HPDE6-E6E7 (cell line): ENCODE results near the gene MPHOSPH9.
"Not testable (repeated sequence)": the region's sequence is repeated elsewhere in the genome, so short reads cannot be mapped to it uniquely, and the experiment has no call there.

Source experiments
- DNase-seq: peaks from one replicate; pipeline ENCODE4 v3.0.0; 2011; ENCODE audit warnings: missing footprints; ENCODE audit errors: extremely low spot score

Gene MPHOSPH9

DNA sequence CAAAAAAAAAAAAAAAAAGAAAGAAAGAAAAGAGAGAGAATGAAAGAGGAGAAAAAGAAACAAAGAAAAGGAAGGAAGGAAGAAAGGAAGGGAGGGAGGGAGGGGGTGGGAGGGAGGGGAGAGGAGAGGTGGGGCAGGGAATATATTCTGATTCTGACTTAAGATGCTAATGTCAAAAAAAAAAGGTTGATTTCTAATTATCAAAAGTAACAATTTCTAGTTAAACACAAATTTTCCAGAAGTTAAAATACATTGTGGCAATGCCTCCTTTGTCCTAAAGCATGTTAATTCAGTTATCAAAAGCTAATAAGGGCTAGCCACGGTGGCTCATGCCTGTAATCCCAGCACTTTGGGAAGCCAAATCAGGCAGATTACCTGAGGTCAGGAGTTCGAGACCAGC is 7.5 kb downstream of the MPHOSPH9 start:
- no peak for DNase-seq

- no peak for DNase-seq
These were observed 9.7 kb downstream of the MPHOSPH9 start for GRCh38 chr12:123223241-123223668.

- DNase-seq: not testable (repeated sequence)
These were observed 25.1 kb downstream of the MPHOSPH9 start for GRCh38 chr12:123207815-123208214.

DNA sequence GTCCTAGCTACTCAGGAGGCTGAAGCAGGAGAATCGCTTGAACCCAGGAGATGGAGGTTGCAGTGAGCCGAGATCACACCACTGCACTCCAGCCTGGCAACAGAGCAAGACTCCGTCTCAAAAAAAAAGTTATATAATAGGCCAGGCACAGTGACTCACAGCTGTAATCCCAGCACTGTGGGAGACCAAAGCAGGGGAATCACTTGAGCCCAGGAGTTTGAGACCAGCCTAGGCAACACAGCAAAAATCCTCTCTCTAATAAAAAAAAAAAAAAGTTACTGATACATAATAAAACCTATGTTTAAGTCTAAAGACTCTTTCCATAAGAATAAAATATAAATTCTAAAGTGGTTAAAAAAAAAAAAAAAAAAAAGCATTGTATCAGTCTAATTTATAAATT is 26.1 kb downstream of the MPHOSPH9 start:
- not testable (repeated sequence) for DNase-seq

DNA sequence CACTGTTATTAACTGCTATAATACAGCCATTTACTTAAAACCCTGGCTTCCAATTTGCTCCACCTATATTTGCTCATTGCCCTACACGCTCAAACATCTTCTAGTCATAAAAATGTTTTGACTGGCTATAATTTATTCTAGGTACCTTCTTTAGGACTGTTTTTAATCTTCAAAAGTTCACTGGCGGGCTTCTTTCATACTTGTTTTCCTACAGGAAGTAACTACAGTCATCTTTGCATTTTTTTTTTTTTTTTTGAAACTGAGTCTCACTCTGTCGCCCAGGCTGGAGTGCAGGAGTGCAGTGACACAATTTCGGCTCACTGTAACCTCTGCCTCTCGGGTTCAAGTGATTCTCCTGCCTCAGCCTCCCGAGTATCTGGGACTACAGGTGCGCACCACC is 32.5 kb downstream of the MPHOSPH9 start:
- no peak for DNase-seq

DNA sequence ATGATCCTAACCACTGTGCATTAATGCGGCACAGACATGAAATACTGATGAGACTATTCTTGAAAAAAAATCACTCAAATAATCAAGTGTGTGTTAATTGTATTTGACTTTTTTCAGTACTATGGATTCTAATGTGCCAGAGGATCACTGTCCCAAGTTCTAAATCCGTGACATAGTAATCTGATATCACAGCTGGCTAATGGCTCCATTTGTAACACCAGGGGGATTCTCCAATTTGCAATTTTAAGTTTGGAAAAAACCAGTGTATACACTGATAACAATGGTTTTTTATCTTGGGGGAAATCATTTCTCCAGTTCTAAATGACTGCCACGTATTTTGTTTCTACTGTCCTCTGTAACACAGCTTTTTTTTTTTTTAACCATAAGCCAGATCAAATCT is 33.0 kb downstream of the MPHOSPH9 start:
- no peak for DNase-seq

DNA sequence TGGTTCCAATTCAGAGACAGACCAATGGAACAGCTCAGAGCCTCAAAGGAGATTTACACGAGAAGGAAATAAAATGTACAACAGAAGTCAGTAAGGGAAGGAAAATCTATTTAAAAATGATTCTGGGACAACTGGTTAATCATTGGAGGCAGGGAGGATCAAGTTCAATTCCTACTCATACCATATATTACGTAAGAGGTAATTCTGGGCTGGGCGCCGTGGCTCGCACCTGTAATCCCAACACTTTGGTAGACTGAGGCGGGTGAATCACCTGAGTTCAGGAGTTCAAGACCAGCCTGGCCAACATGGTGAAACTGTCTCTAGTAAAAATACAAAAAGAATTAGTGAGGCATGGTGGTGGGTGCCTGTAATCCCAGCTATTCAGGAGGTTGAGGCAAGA is 45.3 kb downstream of the MPHOSPH9 start:
- DNase-seq: no peak

DNA sequence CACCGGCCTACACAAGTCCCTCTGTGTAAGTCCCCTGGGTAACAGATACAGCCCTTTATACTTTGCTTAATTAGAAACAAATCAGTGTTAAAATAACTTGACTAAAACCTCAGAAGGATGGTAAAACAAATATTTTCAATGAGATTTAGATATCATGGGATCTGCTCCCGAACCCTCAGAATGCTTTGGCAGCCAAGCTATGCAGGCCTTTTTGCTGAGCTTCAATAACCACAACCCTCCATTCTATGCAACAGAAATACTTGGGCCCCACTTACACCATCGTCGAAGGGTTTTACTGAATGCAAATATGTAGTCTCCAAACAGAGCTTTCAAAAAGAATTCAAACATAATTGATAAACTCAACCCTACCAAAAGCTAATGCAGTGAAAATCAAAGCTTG is 52.8 kb downstream of the MPHOSPH9 start:
- DNase-seq: no peak

- no peak for DNase-seq
These were observed 61.0 kb downstream of the MPHOSPH9 start for GRCh38 chr12:123171967-123172366.

- DNase-seq: no peak
These were observed 65.6 kb downstream of the MPHOSPH9 start for GRCh38 chr12:123167329-123167728.

DNA sequence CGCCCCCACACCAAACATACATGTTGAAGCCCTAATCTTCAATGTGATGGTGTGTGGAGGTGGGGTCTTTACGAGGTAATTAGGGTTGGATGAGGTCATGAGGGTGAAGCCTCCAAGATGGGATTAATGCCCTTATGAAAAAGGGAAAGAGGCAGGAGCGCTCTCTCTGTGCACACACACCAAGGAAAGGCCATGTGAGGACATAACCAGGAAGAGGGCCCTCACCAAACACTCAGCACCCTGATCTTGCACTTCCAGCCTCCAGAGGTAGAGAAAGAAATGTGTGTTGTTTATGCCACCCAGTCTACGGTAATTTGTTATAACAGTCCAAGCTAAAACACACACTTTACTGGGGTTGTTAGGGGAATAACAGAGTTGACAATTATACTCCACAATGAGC is 67.4 kb downstream of the MPHOSPH9 start:
- no peak for DNase-seq

DNA sequence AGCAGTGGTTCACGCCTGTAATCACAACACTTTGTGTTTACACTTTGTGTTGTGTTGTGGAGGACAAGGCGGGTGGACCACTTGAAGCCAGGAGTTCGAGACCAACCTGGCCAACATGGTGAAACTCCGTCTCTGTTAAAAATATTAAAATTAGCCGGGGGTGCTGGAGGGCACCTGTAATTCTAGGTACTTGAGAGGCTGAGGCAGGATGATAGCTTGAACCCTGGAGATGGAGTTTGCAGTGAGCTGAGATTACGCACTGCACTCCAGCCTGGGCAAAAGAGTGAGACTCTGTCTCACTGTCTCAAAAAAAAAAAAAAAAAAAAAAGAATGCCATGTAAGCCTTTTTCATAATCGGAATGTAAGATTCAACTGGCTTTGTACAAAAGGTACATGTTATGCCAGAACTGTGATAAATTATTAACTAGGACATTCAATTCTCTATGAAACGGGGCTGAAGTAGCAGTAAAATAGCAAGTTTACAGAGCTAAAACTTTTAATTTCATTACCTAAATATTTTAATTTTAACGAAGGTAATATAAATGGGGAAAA is 68.2 kb downstream of the MPHOSPH9 start:
- no peak for DNase-seq

GRCh38 chr12:123164222-123164621 is 68.7 kb downstream of the MPHOSPH9 start:
- DNase-seq: no peak

DNA sequence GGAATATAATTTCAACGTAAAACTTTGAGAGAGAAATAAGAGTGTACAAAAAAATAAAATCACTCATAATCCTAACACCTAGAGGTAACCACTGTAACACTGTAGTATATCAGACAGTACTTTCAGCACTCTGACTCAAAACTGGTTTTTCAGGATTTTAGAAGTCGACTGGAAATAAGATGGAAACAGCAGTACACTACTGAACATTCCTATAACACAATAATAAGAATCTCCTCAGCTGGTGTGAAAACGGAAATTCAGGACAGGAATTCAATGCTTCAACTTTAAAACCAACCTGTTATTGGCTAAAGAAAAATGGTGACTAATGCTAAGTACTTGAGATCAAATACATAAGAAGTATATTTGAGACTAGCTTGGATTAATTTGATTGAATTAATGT is 69.7 kb downstream of the MPHOSPH9 start:
- peak; percentile 70 for DNase-seq

DNA sequence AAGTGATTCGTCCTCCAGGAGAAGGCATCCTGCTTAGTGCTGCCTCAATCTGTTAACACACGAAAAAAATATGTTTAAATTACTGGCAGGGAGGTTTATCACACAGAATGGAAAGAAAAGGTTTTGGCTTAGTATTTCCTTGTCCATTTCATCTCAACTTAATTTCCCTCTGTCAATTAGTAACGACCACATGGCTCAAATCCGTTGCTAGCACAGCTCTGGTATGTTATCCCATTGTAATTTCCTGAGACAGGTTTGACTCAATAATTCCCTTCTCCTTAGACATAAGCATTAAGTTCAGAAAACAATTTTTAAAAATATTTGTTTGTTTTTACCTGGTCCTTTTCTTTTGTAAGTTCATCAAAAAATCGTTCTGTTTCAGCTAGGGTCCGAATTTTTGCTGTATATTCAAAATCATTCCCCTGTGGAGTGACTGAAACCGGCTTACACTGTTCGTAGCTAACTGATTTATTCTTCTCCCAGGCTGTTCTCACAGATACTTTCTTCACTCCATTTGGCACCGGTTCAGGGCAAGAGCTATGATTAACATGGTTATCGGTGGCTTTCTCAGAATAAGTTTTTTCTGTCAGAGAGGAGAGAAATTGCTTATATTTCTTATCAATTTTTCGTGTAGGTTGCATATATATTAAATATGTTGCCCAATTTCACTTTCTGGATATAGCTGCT is 72.0 kb downstream of the MPHOSPH9 start:
- no peak for DNase-seq

- no peak for DNase-seq
These were observed 79.0 kb downstream of the MPHOSPH9 start for GRCh38 chr12:123153906-123154305.

GRCh38 chr12:123152833-123153232 is 80.1 kb downstream of the MPHOSPH9 start:
- no peak for DNase-seq

DNA sequence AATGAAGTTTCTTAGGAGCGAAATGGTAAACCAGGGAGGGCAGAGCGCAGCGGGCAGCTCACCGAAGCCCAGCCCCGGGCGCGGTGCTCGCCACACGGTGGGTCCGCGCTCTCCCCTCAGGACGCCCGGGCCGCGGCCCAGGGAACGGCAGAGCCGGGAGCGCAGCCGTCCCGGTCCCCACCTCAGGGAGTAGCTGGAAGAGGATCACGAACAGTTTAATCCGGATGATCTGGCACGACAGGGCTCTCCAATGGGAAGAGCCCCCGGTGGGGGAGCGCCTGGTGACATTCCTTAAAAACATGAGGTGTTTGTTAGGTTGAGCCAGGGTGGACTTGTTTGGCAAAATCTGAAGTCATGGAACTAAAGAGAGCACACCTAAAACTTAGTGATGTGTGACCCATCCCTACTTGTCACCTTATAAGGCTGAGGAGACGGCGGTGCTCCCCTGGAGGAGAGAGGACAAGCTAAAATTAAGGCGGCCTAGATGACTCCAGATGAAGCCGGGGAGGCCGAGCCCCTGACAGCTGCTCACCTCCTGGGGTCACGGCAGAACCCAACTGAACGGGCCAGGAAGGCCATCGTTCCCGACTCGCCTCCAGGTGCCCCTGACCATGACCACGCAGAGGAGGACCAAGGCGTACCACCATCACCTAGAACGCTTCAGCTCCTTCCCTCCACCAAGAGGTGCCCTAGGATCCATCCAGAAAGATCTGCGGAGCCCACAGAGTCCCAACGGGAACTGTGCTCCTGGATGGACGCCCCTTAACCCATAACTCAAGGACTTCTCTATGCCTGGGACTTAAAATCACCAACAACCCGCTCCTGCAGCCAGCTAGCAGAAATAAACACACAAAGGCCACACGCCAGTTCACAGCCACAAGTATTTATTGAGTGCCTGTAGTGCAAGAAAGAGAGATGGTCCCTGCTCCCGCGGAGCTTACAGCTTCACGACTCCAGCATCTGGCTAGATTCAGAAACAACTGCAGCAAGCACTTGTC is 81.2 kb downstream of the MPHOSPH9 start:
- DNase-seq: no peak

DNA sequence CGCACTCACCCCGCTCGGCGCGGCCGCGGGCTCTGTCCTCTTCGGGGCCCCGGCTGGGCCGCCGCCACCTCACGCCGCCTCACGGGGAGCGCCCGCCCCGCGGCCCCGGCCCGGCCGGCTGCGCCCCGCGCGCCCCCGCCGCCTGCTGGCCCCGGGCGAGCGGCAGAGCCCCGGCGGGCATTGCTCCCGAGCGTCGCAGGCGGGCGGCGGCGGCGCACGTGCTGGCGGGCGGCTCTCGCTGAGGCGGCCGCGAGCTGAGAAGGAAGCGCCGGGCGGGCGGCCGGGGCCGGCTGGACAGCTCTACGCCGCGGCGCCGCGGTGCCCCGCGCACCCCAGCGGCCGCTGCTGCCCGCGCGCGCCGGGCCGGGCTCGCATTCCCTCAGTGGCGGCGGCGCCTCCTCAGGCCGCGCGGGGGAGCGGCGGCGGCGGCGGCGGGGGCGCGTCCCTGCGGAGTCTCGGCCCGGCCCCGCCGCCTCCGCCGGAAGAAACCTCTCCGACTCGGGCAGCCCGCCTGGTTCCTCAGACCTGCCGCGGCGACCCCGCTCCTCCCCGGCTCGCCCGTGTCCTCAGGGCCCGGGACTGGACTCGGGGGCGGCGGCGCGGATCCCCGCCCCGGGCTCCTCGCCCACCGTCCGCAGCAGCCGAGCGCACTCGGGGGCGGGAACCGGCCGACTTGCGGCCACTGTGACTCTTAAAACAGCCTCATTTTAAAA is 82.0 kb downstream of the MPHOSPH9 start, which contains the start of gene PITPNM2:
Gene PITPNM2, minus strand, starts transcription at position 347 of the 713 bp plus-strand sequence. CDS start 116,500 bp downstream, outside the sequence.
- DNase-seq: peak; percentile 49

DNA sequence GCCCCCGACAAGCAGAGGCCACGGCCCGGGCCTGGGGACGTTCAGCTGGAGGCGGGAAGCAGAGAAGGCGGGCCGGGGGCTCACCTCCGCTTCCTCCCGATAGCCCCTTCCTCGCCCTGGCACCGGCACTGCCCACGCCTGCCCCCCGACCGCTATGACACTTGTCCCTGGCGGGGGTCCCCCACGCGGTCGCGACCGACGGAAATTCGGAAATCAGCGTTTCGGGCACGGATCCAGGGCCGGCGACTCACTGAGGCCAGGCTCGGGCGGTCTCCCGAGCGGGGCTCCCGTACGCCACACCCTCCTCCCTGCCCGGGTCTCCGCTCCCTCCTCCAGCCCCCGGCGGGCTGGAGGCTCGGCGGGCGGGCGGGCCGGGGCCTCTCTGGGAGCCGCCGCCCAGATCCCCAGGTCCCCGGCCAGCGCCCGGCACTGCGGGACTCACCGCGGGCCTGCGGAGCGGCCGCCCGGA is 82.6 kb downstream of the MPHOSPH9 start:
- DNase-seq: no peak

GRCh38 chr12:123149501-123150274 is 83.3 kb downstream of the MPHOSPH9 start:
- DNase-seq: no peak
